Tibial nerve (tissue), 4 donors: ENCODE data around the gene TENM3. TPM values are rescaled to one million over a fixed set of nuclear protein-coding genes. Genes with fewer than 3 reads are reported as not detected.

Source experiments
- DNase-seq, 2 donors: peaks; one replicate each; pipeline ENCODE4 v3.0.0-alpha.2; 2019; ENCODE audit warnings: low spot score in 2 of 2
- H3K27ac ChIP-seq, 4 donors: fragments of 200-600 bp; sonication (generic) in 3 of 4; one replicate each; pipeline ENCODE4 v1.5.1; 2017 to 2019; ENCODE audit warnings: mild to moderate bottlenecking in 1 of 4
- H3K27me3 ChIP-seq, 2 donors: fragments of 200-600 bp; sonication (generic) in 1 of 2; one replicate each; pipeline versions ENCODE4 v1.5.1 to v1.6.0; 2017 to 2019
- H3K36me3 ChIP-seq, 3 donors: fragments of 200-600 bp; sonication (generic); one replicate each; pipeline ENCODE4 v1.5.1; 2018 to 2019
- H3K4me1 ChIP-seq, 4 donors: fragments of 200-600 bp; sonication (generic) in 3 of 4; one replicate each; pipeline ENCODE4 v1.5.1; 2017 to 2019
- H3K4me3 ChIP-seq, 4 donors: fragments of 200-600 bp; sonication (generic) in 3 of 4; one replicate each; pipeline ENCODE4 v1.5.1; 2017 to 2019; ENCODE audit warnings: mild to moderate bottlenecking in 1 of 4, moderate library complexity in 1 of 4
- H3K9me3 ChIP-seq, 4 donors: fragments of 200-600 bp; sonication (generic) in 3 of 4; one replicate each; pipeline ENCODE4 v1.5.1; 2017 to 2019
- EP300 ChIP-seq, 2 donors: sonication (generic); formaldehyde crosslinking; IDR thresholded peaks; one replicate each; pipeline ENCODE4 v1.6.1; 2017; ENCODE audit warnings: antibody characterized with exemption in 2 of 2, mild to moderate bottlenecking in 1 of 2
- POLR2A ChIP-seq, 2 donors: fragments of 450-650 bp; IDR thresholded peaks; one replicate each; pipeline ENCODE4 v1.6.1; 2017; ENCODE audit warnings: antibody characterized with exemption in 2 of 2, mild to moderate bottlenecking in 2 of 2, moderate library complexity in 2 of 2
- WGBS, 2 donors: methylation state at CpG; one replicate each; pipeline ENCODE4 v1.1.5; 2018; 5-methylcytosine and 5-hydroxymethylcytosine counted together
- total RNA-seq, 4 donors: library from RNA; depleted of rRNA; stranded (reverse); fragments of >200 nt; gene quantifications; one replicate each; pipeline ENCODE4 v1.1.0, GENCODE V29; 2016
- TF ChIP-seq, protein P1 (sequence below), 5 experiments: fragments of 200-600 bp in 3 of 5; fragments of 450-650 bp in 2 of 5; sonication (generic) in 3 of 5; IDR thresholded peaks; one replicate each; pipeline ENCODE4 v1.5.1; 2016 to 2019; ENCODE audit warnings: antibody characterized with exemption in 5 of 5, mild to moderate bottlenecking in 3 of 5, moderate library complexity in 2 of 5

The TENM3 gene
- total RNA-seq, 4 donors from 2014 or later: 19.0 to 60.5 (median 29.4) TPM

DNA sequence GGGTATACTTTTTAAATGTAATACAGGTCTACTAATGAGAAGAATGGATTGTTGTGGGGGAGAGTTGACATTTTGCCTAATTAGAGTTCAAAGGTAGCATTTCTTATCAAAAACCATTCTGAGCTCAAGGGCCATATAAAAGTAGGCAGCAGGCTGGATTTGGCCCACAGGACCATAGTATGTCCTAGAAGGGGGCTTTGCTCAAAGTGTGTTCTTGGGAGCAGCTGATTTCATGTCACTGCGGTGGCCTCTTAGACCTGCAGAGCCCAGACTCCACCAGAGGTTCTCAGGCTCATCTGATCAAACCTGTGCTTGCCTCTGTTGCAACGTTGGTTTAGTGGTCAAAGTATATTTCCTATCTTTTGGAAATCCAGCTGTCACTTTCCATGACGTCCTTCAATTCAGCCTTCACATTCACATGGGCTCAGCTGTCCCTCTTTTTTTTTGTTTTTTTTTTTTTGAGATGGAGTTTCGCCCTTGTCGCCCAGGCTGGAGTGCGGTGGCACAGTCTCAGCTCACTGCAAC, 34.6 kb upstream of the TENM3 start:
- peaks cover 0 to 34% (median 3%) of the 10 kb centered on the region in 4 donors for H3K4me1 ChIP-seq
- no peaks in the 10 kb centered on the region for H3K36me3 ChIP-seq
- no peak for TF ChIP-seq EP300 (IDR thresholded peaks at IDR 0.05)
- H3K27ac ChIP-seq: peak overlapping the region in 2 of 4 donors; percentile 48 to 76
- WGBS, 2 donors: 92 to 95% methylated on average over 6 of the region's 6 CpGs
- H3K27me3 ChIP-seq: no peaks in the 10 kb centered on the region
- H3K9me3 ChIP-seq: no peaks in the 10 kb centered on the region
- H3K4me3 ChIP-seq: no peak overlapping the region
- DNase-seq: no peak

DNA sequence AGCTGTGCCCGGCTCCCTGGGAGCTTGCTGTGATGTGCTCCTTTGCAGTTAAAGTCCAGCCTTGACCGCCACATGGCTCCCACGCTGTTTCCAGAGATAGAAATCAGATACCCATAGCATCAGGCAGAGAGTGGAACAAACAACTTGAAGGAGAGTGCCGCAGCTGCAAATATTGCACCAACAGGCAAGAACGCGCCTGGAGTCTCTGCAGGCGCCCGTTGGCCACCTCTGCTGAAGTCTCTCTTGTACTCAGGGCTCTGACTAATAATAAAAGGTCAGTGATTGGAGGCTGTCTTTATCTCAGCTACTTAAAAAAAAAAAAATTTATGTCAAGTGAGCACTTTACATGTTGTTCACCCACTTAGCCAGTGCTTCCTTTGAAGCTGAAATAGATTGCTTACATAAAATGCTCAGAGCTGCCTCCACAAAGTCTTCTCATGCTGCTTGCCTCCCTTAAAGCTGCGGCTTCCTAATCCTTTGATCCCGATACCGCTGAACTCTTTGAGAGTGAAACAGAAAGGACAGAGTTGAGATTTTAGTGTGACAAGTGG, 30.9 kb upstream of the TENM3 start:
- Histone ChIP-seq H3K9me3 (no peaks in the 10 kb centered on the region), H3K4me1 (peaks cover 0 to 18% (median under 1%) of the 10 kb centered on the region in 4 donors), H3K36me3 (no peaks in the 10 kb centered on the region), H3K27me3 (no peaks in the 10 kb centered on the region), H3K4me3 (no peak overlapping the region), H3K27ac (no peak overlapping the region)
- DNase-seq: no peak
- WGBS, 2 donors: 76 to 77% methylated on average over 11 of the region's 11 CpGs
- TF ChIP-seq EP300 (IDR thresholded peaks at IDR 0.05): no peak
- no peak for TF ChIP-seq POLR2A (IDR thresholded peaks at IDR 0.05)
- TF ChIP-seq, protein P1, sequence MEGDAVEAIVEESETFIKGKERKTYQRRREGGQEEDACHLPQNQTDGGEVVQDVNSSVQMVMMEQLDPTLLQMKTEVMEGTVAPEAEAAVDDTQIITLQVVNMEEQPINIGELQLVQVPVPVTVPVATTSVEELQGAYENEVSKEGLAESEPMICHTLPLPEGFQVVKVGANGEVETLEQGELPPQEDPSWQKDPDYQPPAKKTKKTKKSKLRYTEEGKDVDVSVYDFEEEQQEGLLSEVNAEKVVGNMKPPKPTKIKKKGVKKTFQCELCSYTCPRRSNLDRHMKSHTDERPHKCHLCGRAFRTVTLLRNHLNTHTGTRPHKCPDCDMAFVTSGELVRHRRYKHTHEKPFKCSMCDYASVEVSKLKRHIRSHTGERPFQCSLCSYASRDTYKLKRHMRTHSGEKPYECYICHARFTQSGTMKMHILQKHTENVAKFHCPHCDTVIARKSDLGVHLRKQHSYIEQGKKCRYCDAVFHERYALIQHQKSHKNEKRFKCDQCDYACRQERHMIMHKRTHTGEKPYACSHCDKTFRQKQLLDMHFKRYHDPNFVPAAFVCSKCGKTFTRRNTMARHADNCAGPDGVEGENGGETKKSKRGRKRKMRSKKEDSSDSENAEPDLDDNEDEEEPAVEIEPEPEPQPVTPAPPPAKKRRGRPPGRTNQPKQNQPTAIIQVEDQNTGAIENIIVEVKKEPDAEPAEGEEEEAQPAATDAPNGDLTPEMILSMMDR (IDR thresholded peaks at IDR 0.05): no peak

DNA sequence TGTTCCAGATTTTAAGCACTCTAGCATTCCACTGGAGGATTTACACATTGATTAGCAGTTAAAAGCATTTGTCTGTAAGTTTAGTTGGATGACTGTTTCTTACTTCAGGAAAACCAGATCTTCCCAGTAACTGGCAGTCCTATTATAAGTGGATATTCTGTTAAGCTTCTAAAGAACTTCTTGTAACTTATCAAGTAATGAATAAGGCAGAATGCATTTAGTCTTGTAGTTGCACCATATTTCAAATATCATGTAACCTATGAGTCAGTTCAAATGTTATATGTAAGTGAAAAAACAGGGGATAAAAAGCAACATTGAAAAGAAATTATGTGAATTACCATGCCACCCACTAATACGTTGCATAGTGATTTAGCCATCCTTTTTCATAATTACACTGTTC, 30.2 kb upstream of the TENM3 start:
- Histone ChIP-seq H3K27me3 (no peaks in the 10 kb centered on the region), H3K36me3 (no peaks in the 10 kb centered on the region), H3K4me1 (peaks cover 0 to 11% (median 0%) of the 10 kb centered on the region in 4 donors), H3K27ac (no peak overlapping the region), H3K9me3 (no peaks in the 10 kb centered on the region), H3K4me3 (no peak overlapping the region)
- DNase-seq: no peak
- TF ChIP-seq EP300 (IDR thresholded peaks at IDR 0.05) (no peak), POLR2A (IDR thresholded peaks at IDR 0.05) (no peak)
- TF ChIP-seq, protein P1 (IDR thresholded peaks at IDR 0.05): no peak
- WGBS, 2 donors: 81 to 82% methylated on average over 1 of the region's 1 CpG

DNA sequence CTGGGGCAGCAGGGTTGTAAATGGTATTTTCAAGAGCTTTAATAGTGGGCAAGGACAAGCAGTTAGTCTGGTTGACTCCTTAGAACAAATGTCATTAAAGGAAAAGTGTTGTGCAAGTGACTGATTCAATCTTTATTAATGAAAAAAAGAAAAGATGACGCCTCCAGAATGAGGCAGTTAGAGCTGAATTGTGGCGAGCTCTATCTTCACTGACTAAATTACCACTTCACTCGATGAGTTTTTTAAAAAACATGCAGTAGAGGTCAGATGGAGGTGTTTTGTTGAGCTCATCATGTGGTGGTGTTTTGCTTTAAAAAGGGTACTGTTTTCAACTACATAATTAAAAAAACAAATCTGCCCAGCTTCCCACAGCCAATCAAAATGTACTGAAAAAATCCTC, 28.1 kb upstream of the TENM3 start:
- H3K4me3 ChIP-seq: no peak overlapping the region
- WGBS, 2 donors: 57 to 58% methylated on average over 3 of the region's 3 CpGs
- DNase-seq: no peak
- no peaks in the 10 kb centered on the region for H3K9me3 ChIP-seq
- no peaks in the 10 kb centered on the region for H3K36me3 ChIP-seq
- TF ChIP-seq, protein P1 (IDR thresholded peaks at IDR 0.05): no peak
- TF ChIP-seq POLR2A (IDR thresholded peaks at IDR 0.05) (no peak), EP300 (IDR thresholded peaks at IDR 0.05) (no peak)
- H3K27ac ChIP-seq: no peak overlapping the region
- H3K27me3 ChIP-seq: no peaks in the 10 kb centered on the region
- peaks cover 0 to 3% (median 0%) of the 10 kb centered on the region in 4 donors for H3K4me1 ChIP-seq

DNA sequence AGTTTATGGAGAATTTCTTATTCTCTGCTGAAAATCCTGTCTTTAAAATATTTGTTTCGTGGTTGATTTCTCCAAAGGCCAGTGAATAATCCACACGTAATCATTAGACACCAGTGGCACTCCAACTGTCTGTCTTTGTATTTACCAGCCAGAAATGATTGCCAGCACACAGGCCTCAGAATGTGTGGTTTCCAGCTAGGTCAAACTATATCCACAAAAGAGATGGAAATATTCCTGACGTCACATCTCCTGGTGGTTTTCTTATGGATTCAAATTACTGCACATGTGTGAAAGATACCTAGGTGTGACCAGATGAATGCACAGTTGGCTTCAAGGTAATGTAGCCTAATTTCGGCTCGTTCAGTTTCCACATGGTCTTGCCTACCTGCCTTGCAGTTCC, 27.2 kb upstream of the TENM3 start:
- Histone ChIP-seq H3K4me1 (peaks cover 0 to 3% (median 0%) of the 10 kb centered on the region in 4 donors), H3K9me3 (no peaks in the 10 kb centered on the region), H3K4me3 (no peak overlapping the region), H3K36me3 (no peaks in the 10 kb centered on the region), H3K27me3 (no peaks in the 10 kb centered on the region), H3K27ac (no peak overlapping the region)
- TF ChIP-seq POLR2A (IDR thresholded peaks at IDR 0.05) (no peak), EP300 (IDR thresholded peaks at IDR 0.05) (no peak)
- TF ChIP-seq, protein P1 (IDR thresholded peaks at IDR 0.05): no peak
- no peak for DNase-seq
- WGBS, 2 donors: 80 to 89% methylated on average over 5 of the region's 5 CpGs
